Stimulated activated CD4-positive, alpha-beta T cell treated with anti-CD3 and anti-CD28 coated beads, Interleukin-1b, Interleukin-23, amount 100 ng/mL, for 4 hours (primary cell): Measurements from ENCODE around the gene CHST3.
"Not testable (repeated sequence)": the region's sequence is repeated elsewhere in the genome, so short reads cannot be mapped to it uniquely, and the experiment has no call there.

Experiments
- DNase-seq, 2 donors: peaks; one replicate each; pipeline ENCODE4 v3.0.0-alpha.2; 2020; ENCODE audit warnings: low read depth in 2 of 2

The CHST3 gene

GRCh38 chr10:71988895-71989294 lies 24.7 kb downstream of the CHST3 start:
- not testable (repeated sequence) for DNase-seq

- no peak for DNase-seq
Observed at GRCh38 chr10:71989661-71990454, 25.7 kb downstream of the CHST3 start.

- no peak for DNase-seq
Observed at GRCh38 chr10:71990706-71991269, 26.6 kb downstream of the CHST3 start.

- no peak for DNase-seq
Observed at GRCh38 chr10:71995449-71995848, 31.3 kb downstream of the CHST3 start.

- no peak for DNase-seq
Observed at GRCh38 chr10:71995887-71996575, 31.8 kb downstream of the CHST3 start.

DNA sequence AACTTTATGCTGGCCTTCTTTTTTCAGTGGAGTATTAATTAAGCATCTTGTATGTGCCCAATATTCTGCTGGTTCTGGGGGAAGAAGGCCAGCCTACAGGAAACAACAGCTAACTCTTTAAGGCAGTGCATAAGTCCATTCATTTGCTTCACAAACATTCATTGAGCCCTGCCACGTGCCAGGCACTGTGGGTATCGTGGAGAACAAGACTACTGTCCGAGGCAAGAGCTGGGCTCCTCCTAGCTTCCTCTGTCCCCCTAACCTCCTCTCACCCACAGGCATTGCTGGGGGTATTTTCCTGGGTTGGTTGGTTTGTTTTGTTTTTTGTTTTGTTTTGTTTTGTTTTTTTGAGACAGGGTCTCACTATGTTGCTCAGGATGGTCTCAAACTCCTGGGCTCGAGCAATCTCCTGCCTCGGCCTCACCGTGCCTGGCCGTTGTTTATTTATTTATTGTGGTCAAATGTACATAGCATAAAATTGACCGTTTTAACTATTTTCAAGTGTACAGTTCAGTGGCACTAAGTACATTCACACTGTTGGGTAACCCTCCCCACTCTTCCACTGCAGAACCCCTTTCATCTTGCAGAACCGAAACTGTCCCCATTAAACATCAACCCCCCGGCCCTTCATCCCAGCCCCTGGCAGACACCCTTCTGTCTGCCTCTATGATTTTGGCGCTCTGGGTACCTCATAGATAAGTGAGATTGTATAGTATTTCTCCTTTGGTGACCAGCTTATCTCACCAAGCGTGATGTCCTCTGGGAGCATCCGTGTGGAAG lies 32.6 kb downstream of the CHST3 start:
- no peak for DNase-seq

DNA sequence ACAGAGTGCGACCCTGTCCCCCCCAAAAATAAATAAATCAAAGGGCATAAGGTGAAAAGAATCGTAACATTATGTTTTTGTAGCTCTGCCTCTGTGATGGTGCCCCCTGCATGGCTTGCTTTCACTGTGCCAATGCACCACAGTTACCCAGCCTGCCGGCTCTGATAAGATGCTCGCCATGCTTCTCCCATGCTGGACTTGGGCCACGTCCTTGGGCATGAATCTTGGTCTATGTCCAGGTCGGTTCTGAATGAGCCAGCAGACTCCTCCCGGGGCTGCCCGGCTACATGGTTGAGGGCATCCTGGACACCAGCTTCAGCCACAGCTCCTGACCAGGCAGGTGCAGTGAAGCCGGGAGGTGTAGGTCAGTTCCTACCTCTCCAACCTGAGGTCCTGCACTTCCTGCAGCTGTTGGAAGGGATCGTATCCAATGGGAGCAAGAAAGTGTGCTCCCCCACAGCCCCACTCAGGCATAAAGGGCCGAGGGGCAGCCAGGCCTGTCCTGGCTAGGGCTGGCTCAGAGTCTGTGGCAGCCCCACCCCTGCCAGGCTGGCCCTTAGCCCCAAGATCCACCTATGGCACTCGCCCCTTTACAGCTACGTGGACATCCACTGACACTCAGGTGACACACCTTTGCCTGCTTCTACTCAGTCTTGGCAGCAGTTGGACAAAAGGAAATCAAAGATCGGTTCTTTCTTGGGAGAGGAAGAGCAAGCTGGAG lies 34.1 kb downstream of the CHST3 start:
- no peak for DNase-seq

DNA sequence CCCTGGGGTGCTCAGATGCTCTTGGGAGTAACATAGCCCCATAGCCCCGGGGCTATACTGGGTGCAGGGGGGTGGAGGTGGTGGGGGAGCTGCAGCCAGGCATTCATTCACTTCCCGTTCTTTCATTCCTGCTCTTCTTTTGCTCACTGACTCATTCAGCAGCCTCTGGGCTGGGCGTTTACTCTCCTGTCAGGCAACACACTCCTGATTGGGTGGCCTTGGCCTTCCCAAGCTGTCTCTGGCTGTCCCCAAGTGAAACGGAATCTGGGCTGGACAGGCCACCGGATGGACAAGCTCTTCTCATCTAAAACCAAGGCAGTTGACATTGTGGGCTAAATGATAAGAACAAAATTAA lies 34.6 kb downstream of the CHST3 start:
- no peak for DNase-seq

GRCh38 chr10:71999360-72000072 lies 35.3 kb downstream of the CHST3 start:
- DNase-seq = no peak

GRCh38 chr10:72000073-72001032 lies 36.2 kb downstream of the CHST3 start:
- no peak for DNase-seq

DNA sequence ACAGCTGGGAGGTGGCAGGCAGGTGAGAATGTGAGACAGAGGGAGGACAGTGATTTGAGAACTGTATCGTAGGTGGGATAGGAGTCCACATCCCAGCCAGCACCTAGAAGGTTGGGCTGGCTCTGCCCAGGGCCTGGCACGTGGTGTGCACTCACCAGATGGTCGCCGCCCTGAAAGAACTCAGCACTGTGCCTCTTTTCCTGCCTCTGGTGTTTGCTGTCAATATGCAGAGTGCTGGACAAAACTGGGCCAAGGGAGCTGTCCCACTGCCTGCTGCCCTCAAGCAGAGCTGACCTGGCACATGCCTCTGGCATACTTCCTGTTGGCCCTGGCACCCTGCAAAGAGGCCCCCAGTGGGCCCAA lies 36.8 kb downstream of the CHST3 start:
- DNase-seq = no peak

GRCh38 chr10:72002354-72003295 lies 38.4 kb downstream of the CHST3 start:
- no peak for DNase-seq

DNA sequence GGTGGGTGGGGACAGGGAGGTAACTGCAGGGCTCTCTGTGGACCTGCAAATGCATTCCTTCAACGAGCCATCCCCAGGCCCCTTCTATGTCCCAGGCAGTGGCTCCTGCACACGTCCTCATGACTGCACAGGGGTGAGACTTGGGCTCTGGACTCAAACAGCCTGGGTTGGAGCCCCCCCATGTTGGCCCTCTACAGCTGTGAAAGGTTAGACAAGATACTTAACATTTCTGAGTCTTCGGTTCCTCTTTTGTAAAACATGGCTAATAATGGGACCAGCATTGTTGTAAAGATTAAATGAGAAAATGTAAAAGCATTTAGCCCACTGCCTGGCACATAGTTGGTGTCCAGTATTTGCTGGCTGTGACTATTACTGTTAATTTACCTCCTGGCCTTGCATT lies 41.8 kb downstream of the CHST3 start:
- no peak for DNase-seq

GRCh38 chr10:72007246-72007892 lies 43.2 kb downstream of the CHST3 start:
- no peak for DNase-seq

- DNase-seq = no peak
Observed at GRCh38 chr10:72008096-72008981, 44.1 kb downstream of the CHST3 start.

DNA sequence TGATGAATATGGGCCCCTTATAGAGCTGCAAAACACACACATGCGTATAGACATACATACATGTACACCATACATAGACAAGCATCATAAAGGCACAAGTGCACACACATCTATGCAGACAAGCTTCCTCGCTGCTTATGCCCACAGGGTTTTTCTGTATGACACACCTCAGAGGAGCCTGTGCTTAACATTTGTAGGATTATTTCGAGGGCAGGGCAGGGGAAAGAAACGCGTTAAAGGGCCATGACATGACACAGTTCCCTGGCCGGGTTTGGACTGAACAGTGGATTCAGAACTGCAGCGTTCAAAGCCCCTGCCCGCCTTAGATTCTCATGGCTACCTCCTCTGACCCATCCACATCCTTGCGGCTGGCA lies 44.8 kb downstream of the CHST3 start:
- no peak for DNase-seq

DNA sequence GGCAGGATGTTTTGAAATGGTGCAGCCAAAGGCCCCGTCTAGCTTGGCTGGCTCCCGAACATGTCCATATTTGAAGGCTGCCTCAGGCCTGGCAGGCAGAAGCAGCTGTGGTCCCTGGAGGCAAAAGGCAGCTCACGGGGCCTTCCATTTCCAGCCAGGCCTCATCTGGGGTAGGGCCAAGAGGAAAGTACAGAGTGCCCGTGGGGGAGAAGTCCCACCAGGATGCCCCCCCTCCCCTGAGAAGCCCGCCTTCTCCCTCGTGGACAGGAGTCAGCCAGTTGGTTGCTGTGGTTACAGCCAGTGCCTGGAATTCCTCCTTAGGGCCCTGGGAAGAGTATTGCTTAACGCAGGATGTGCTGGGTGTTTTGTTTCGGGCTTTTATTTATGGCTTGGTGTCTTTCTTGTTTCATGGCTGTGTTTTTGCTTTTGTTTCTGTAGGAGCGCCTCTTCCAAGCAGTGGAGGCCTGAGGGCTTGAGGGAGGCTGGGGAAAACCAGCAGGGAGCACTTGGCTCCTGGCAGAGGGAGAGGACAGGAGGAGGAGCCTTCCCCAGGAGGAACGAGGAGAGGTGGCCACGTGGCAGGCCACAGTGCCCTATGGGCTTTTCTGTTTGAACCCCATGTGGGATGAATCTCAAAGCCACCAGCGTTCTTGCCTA lies 45.4 kb downstream of the CHST3 start:
- no peak for DNase-seq
